HS-5 (cell line): Measurements from ENCODE around the gene ASF1B.
"Not testable (repeated sequence)": the region's sequence is repeated elsewhere in the genome, so short reads cannot be mapped to it uniquely, and the experiment has no call there.

ENCODE experiments used
- DNase-seq: peaks from one replicate; pipeline ENCODE4 v3.0.0-alpha.2; 2012; ENCODE audit warnings: low read depth

Gene ASF1B

GRCh38 chr19:14136509-14137281 lies at the start of gene ASF1B:
Gene ASF1B, minus strand, starts transcription at chr19:14136589. Its CDS starts 133 bp downstream, at chr19:14136456.
- peak; percentile 100 for DNase-seq

GRCh38 chr19:14185691-14186090 lies 49.3 kb upstream of the ASF1B start:
- DNase-seq, result not testable (repeated sequence)

- DNase-seq, result no peak
Measured at GRCh38 chr19:14185158-14185557, 48.8 kb upstream of the ASF1B start.

GRCh38 chr19:14183741-14184350 lies 47.5 kb upstream of the ASF1B start:
- no peak for DNase-seq

- no peak for DNase-seq
Measured at GRCh38 chr19:14182476-14182875, 46.1 kb upstream of the ASF1B start.

- no peak for DNase-seq
Measured at GRCh38 chr19:14181906-14182305, 45.5 kb upstream of the ASF1B start.

- not testable (repeated sequence) for DNase-seq
Measured at GRCh38 chr19:14181199-14181598, 44.8 kb upstream of the ASF1B start.

- DNase-seq, result no peak
Measured at GRCh38 chr19:14177496-14178074, 41.2 kb upstream of the ASF1B start.

- no peak for DNase-seq
Measured at GRCh38 chr19:14175351-14175792, 39.0 kb upstream of the ASF1B start.

GRCh38 chr19:14174883-14175282 lies 38.5 kb upstream of the ASF1B start:
- DNase-seq, result no peak

GRCh38 chr19:14168993-14169392 lies 32.6 kb upstream of the ASF1B start:
- DNase-seq, result no peak

- no peak for DNase-seq
Measured at GRCh38 chr19:14168259-14168972, 32.0 kb upstream of the ASF1B start.

GRCh38 chr19:14167576-14168138 lies 31.3 kb upstream of the ASF1B start:
- DNase-seq, result no peak

GRCh38 chr19:14166999-14167575 lies 30.7 kb upstream of the ASF1B start:
- DNase-seq, result no peak

- no peak for DNase-seq
Measured at GRCh38 chr19:14165990-14166830, 29.8 kb upstream of the ASF1B start.

- DNase-seq, result no peak
Measured at GRCh38 chr19:14164724-14165493, 28.5 kb upstream of the ASF1B start.

GRCh38 chr19:14164082-14164481 lies 27.7 kb upstream of the ASF1B start:
- DNase-seq, result no peak

GRCh38 chr19:14162871-14163297 lies 26.5 kb upstream of the ASF1B start:
- no peak for DNase-seq

GRCh38 chr19:14161305-14161704 lies 24.9 kb upstream of the ASF1B start:
- DNase-seq, result no peak
